GM10248 (cell line): ENCODE results near the gene PPP1R7.

Source experiments
- CTCF ChIA-PET: fragments of 300-600 bp; sonication (Branson Sonifier 250); formaldehyde crosslinking; extraction: SDS; loops from one replicate; lab custom pipeline; 2021; ENCODE audit warnings: antibody characterized with exemption; lab: Yijun Ruan, JAX
- POLR2A ChIA-PET: fragments of 350-650 bp; sonication (Branson Sonifier 250); formaldehyde crosslinking; extraction: SDS; loops from one replicate; lab custom pipeline; 2020; ENCODE audit warnings: antibody characterized with exemption; lab: Yijun Ruan, JAX
- DNase-seq: peaks from one replicate; pipeline ENCODE4 v3.0.0; 2012; ENCODE audit errors: extremely low spot score
- CTCF ChIP-seq: IDR thresholded peaks from 2 replicates; pipeline ENCODE4 v1.5.1; 2012; ENCODE audit warnings: mild to moderate bottlenecking, low read depth; ENCODE audit errors: extremely low read depth, missing control alignments, control extremely low read depth

PPP1R7 gene

GRCh38 chr2:241120440-241120839, 29.8 kb upstream of the PPP1R7 start:
- DNase-seq = no peak
- POLR2A ChIA-PET = no interaction called here
- no peak for TF ChIP-seq CTCF
- CTCF ChIA-PET = no interaction called here

- no peak for TF ChIP-seq CTCF
- POLR2A ChIA-PET = no interaction called here
- CTCF ChIA-PET = interaction anchor here (0.9 to 1.1 kb wide), 2 partner anchors 11 to 43 kb away, joined by 3 read pairs; no protein-coding TSS in a partner anchor
- no peak for DNase-seq
Measured at GRCh38 chr2:241121008-241121407, 29.3 kb upstream of the PPP1R7 start.

- no peak for TF ChIP-seq CTCF
- CTCF ChIA-PET = no interaction called here
- no peak for DNase-seq
- POLR2A ChIA-PET = no interaction called here
Measured at GRCh38 chr2:241122376-241123002, 27.8 kb upstream of the PPP1R7 start.

GRCh38 chr2:241123816-241124536, 26.3 kb upstream of the PPP1R7 start:
- TF ChIP-seq CTCF = no peak
- ChIA-PET CTCF (interaction anchor here (0.7 to 3.9 kb wide), 4 partner anchors 11 to 26 kb away, joined by 3 to 17 read pairs (median 3); partner anchors contain the start of gene PPP1R7), POLR2A (interaction anchor here (0.5 to 0.6 kb wide), 2 partner anchors 26 to 109 kb away, joined by 3 to 4 read pairs; no protein-coding TSS in a partner anchor)
- DNase-seq = no peak

GRCh38 chr2:241125626-241126025, 24.6 kb upstream of the PPP1R7 start:
- TF ChIP-seq CTCF = no peak
- POLR2A ChIA-PET = interaction anchor here (0.6 kb wide), 1 partner anchor 50 kb away, joined by 3 read pairs; no protein-coding TSS in a partner anchor
- DNase-seq = no peak
- CTCF ChIA-PET = interaction anchor here (3.9 kb wide), 1 partner anchor 12 kb away, joined by 17 read pairs; no protein-coding TSS in a partner anchor

- ChIA-PET CTCF (interaction anchor here (0.9 to 3.9 kb wide), 2 partner anchors 13 to 24 kb away, joined by 3 to 17 read pairs; partner anchors contain the start of gene PPP1R7), POLR2A (no interaction called here)
- TF ChIP-seq CTCF = no peak
- DNase-seq = no peak
Measured at GRCh38 chr2:241126201-241126611, 24.1 kb upstream of the PPP1R7 start.
